ENCODE data around the gene BAIAP2L1.

- TF ChIP-seq EP300 (IDR thresholded peaks at IDR 0.05) = no peak
- TF ChIP-seq CTCF (IDR thresholded peaks at IDR 0.05) = no peak
- no peak for TF ChIP-seq POLR2AphosphoS5 (IDR thresholded peaks at IDR 0.05)
Measured at GRCh38 chr7:98372993-98373392, 27.9 kb downstream of the BAIAP2L1 start.
